Activated naive CD4-positive, alpha-beta T cell treated with anti-CD3 and anti-CD28 coated beads for 36 hours (primary cell): ENCODE measurements around the gene USH2A. TPM values are rescaled to one million over a fixed set of nuclear protein-coding genes. Genes with fewer than 3 reads are reported as not detected.

Experiments
- CTCF ChIA-PET: fragments of 350-600 bp; sonication (Branson Sonifier 250); formaldehyde crosslinking; loops from one replicate; lab custom pipeline; 2021; ENCODE audit warnings: antibody characterized with exemption; lab: Charles Lee
- DNase-seq: peaks from one replicate; pipeline ENCODE4 v3.0.0-alpha.2; 2020
- H3K27ac Mint-ChIP-seq: one replicate; pipeline ENCODE4 v1.8.0; 2021; ENCODE audit warnings: mild to moderate bottlenecking, mixed read lengths
- H3K27me3 Mint-ChIP-seq: one replicate; pipeline ENCODE4 v1.8.0; 2021; ENCODE audit warnings: low read depth, mixed read lengths
- H3K36me3 Mint-ChIP-seq: one replicate; pipeline ENCODE4 v1.8.0; 2021; ENCODE audit warnings: low read depth, mixed read lengths
- H3K4me1 Mint-ChIP-seq: one replicate; pipeline ENCODE4 v1.8.0; 2021; ENCODE audit warnings: low read depth, mixed read lengths
- H3K4me3 Mint-ChIP-seq: one replicate; pipeline ENCODE4 v1.8.0; 2021; ENCODE audit warnings: mild to moderate bottlenecking, moderate library complexity, mixed read lengths
- H3K9me3 Mint-ChIP-seq: one replicate; pipeline ENCODE4 v1.8.0; 2021; ENCODE audit warnings: mixed read lengths
- intact Hi-C: fragments of 100-400 bp; cut with micrococcal nuclease; formaldehyde crosslinking; loops from one replicate; pipeline ENCODE4 v1.15.1; 2023
- total RNA-seq, 2 experiments: library from RNA; stranded (reverse); gene quantifications; one replicate each; pipeline ENCODE4 v1.2.3, GENCODE V29; 2021

USH2A gene
- total RNA-seq, 2 experiments from 2014 or later: not detected

DNA sequence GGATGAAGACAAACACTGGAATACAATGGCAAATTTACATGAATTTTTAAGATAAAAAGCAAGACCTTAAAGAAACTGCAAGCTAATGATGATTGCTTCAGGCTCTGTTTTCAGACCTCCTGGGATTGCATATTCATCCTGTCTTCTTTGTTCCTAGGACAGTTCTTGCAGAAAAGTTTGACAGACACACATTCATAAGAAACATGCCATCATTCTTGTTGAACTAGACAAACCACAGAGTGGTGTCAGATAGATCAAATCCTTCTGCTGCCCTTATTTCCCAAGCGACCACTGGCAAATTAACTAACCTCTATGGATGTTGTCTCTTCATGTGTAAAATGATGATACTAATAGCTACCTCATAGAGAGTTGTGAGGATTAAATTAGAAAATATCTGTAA is 674.8 kb downstream of the USH2A start:
- no peak for DNase-seq
- no peak overlapping the region for H3K27ac Mint-ChIP-seq
- H3K9me3 Mint-ChIP-seq: no peaks in the 10 kb centered on the region
- CTCF ChIA-PET: no interaction called here
- intact Hi-C loops: no loop called here
- H3K4me1 Mint-ChIP-seq: no peaks in the 10 kb centered on the region
- H3K27me3 Mint-ChIP-seq: no peaks in the 10 kb centered on the region
- H3K4me3 Mint-ChIP-seq: no peak overlapping the region
- no peaks in the 10 kb centered on the region for H3K36me3 Mint-ChIP-seq

DNA sequence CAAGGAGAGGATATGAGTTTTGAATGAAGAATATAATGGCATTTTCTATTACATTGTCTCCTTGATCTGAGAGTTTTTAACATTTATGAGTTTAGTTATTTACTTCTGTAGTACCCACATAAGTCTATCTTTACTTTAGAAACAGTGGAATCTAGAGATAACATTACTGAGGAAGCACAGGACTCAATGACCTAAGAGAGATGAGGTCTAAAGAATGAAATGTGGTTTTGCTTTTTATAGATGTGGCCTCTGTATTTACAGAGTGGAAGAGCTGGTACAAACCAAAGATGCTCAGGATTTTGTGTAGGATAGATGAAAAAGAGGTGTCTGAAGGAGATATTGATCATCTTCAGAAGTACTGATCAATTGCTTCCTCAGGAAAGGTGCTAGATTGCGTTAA is 678.8 kb downstream of the USH2A start:
- intact Hi-C loops: no loop called here
- Mint-ChIP-seq H3K4me1 (no peaks in the 10 kb centered on the region), H3K27ac (no peak overlapping the region)

DNA sequence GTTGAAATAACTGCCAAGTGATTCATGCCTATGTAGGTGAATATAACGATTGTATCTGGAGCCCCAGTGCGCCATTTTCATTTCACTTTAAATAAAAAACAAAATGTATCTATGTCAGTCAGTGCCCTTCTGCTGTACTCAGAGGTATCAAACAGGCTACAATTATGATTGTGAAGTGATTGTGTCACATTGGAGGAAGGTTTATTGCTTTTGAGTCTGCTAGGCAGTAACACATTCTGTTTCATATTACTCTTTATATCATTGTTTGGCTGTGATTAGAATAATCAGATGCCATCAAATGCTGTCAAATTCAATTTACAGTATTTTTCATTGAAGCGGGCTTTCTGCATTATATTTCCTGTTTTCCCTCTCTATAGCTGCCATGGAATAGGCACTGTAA is 684.2 kb downstream of the USH2A start:
- Mint-ChIP-seq H3K36me3 (no peaks in the 10 kb centered on the region), H3K4me1 (no peaks in the 10 kb centered on the region), H3K4me3 (no peak overlapping the region), H3K27me3 (no peaks in the 10 kb centered on the region), H3K9me3 (peaks cover 3% of the 10 kb centered on the region), H3K27ac (no peak overlapping the region)
- CTCF ChIA-PET: no interaction called here
- intact Hi-C loops: no loop called here
- DNase-seq: no peak

More for the DNA sequence above, 678.8 kb downstream of the USH2A start:
- H3K4me3 Mint-ChIP-seq: no peak overlapping the region
- no peak for DNase-seq
- no peaks in the 10 kb centered on the region for H3K36me3 Mint-ChIP-seq
- CTCF ChIA-PET: no interaction called here
- H3K27me3 Mint-ChIP-seq: no peaks in the 10 kb centered on the region
- H3K9me3 Mint-ChIP-seq: no peaks in the 10 kb centered on the region

DNA sequence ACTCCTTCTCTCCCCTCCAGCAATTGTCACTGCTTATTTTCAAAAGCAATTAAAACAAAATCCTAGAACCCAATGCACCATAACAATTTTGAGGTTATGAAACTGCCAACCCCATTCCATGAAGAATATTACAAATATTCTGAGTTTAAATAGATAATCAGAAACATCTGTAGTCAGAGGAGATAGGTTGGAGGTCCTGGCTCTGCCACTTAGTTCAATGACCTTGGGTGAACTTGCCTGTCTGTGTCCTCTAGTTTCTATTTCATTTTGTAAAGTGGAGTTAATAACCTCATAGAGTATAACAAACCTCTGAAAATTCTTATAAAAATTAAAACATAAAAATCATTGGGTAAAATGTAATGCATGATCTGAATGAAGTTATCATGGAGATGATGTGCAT is 691.5 kb downstream of the USH2A start:
- H3K4me1 Mint-ChIP-seq: no peaks in the 10 kb centered on the region
- intact Hi-C loops: no loop called here
- H3K27ac Mint-ChIP-seq: no peak overlapping the region
- H3K9me3 Mint-ChIP-seq: peaks cover 3% of the 10 kb centered on the region
- no peak for DNase-seq
- H3K27me3 Mint-ChIP-seq: no peaks in the 10 kb centered on the region
- no peaks in the 10 kb centered on the region for H3K36me3 Mint-ChIP-seq
- CTCF ChIA-PET: no interaction called here
- H3K4me3 Mint-ChIP-seq: no peak overlapping the region

DNA sequence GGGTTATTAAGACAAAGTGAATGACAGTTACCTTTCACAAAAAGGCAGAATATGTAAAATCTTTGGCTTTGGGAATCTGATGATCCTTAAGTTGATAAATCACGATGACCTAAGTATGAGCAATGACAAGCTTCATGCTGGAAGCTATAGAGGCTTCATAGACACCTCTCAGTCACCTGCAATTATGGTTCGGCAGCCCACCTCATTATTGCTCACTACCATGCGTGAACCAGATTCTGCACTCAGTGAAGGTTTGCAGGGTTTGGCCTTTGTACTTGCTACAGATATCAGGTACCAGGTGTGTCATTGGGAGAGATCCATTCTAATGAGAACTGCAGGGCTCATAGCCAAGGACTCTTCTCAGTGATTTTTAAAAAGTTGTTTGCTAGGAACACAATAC is 692.6 kb downstream of the USH2A start:
- intact Hi-C loops: no loop called here
- no peak for DNase-seq
- no peaks in the 10 kb centered on the region for H3K4me1 Mint-ChIP-seq
- peaks cover 3% of the 10 kb centered on the region for H3K9me3 Mint-ChIP-seq
- no peak overlapping the region for H3K4me3 Mint-ChIP-seq
- H3K27ac Mint-ChIP-seq: no peak overlapping the region
- H3K27me3 Mint-ChIP-seq: no peaks in the 10 kb centered on the region
- H3K36me3 Mint-ChIP-seq: no peaks in the 10 kb centered on the region
- CTCF ChIA-PET: interaction anchor here (0.9 kb wide), 1 partner anchor 24 kb away, joined by 3 read pairs; no protein-coding TSS in a partner anchor

DNA sequence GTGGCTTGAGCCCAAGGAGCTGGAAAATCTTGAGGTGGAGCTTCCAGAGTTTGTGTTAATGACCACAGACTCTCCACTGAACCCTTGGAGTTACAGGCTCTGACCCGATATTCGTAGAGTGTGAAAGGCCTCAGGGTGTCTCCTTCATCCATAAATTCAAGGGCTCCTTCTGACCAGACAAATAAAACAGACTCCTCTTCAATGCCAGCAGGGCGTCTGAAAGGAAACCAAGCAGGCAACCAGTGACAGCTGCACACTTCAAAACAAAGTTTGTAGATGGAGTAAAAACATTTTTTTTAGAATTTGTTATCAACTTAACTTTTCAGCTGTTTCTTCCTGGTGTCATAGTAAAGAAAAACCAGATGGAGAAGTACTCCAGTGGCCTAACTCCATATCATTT is 695.1 kb downstream of the USH2A start:
- no peaks in the 10 kb centered on the region for H3K36me3 Mint-ChIP-seq
- no peak overlapping the region for H3K27ac Mint-ChIP-seq
- H3K9me3 Mint-ChIP-seq: no peaks in the 10 kb centered on the region
- intact Hi-C loops: no loop called here
- no peak for DNase-seq
- H3K4me3 Mint-ChIP-seq: no peak overlapping the region
- no peaks in the 10 kb centered on the region for H3K27me3 Mint-ChIP-seq
- CTCF ChIA-PET: interaction anchor here (0.7 kb wide), 1 partner anchor 407 kb away, joined by 3 read pairs; no protein-coding TSS in a partner anchor
- H3K4me1 Mint-ChIP-seq: no peaks in the 10 kb centered on the region

DNA sequence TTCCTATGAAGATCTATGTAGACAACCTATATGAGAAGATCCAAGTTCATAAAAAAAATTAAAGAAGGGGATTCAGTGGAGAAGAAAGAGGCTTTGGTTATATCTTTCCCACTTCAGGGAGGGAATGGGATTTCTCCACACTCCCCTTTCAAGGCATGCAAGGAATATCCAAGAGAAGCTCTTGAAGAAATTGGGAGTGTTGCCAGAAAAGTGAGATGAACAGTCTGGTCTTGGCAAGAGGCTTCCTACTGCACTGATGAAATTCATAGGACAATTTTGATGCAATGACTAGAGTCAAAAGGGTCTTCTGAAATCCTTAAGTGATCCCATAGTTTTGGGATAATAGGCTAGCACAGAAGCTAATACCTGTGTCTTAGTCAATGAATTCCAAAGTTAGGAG is 703.1 kb downstream of the USH2A start:
- Mint-ChIP-seq H3K9me3 (no peaks in the 10 kb centered on the region), H3K27me3 (no peaks in the 10 kb centered on the region), H3K4me3 (no peak overlapping the region), H3K27ac (no peak overlapping the region), H3K4me1 (no peaks in the 10 kb centered on the region), H3K36me3 (no peaks in the 10 kb centered on the region)
- intact Hi-C loops: no loop called here
- DNase-seq: no peak
- CTCF ChIA-PET: no interaction called here

DNA sequence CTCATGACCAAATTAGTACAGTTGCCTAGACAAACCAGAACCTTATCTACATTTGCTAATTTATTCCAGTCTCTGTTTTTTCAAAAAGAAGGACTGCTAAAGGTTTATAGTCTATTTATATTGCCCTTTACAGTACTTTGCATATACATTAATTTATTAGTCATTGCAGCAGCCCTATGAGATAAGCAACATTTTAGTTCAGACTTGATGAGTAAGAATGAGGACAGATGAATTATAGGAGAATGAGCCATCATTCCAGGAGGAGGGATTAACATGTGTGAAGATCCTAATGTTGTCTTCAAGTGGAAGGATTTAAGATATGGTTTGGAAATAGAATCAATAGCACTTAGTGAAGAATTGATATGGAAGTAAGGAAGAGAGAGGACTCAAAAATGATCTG is 703.7 kb downstream of the USH2A start:
- no peak overlapping the region for H3K4me3 Mint-ChIP-seq
- DNase-seq: no peak
- CTCF ChIA-PET: no interaction called here
- H3K4me1 Mint-ChIP-seq: no peaks in the 10 kb centered on the region
- no peaks in the 10 kb centered on the region for H3K9me3 Mint-ChIP-seq
- intact Hi-C loops: no loop called here
- no peak overlapping the region for H3K27ac Mint-ChIP-seq
- H3K27me3 Mint-ChIP-seq: no peaks in the 10 kb centered on the region
- H3K36me3 Mint-ChIP-seq: no peaks in the 10 kb centered on the region

DNA sequence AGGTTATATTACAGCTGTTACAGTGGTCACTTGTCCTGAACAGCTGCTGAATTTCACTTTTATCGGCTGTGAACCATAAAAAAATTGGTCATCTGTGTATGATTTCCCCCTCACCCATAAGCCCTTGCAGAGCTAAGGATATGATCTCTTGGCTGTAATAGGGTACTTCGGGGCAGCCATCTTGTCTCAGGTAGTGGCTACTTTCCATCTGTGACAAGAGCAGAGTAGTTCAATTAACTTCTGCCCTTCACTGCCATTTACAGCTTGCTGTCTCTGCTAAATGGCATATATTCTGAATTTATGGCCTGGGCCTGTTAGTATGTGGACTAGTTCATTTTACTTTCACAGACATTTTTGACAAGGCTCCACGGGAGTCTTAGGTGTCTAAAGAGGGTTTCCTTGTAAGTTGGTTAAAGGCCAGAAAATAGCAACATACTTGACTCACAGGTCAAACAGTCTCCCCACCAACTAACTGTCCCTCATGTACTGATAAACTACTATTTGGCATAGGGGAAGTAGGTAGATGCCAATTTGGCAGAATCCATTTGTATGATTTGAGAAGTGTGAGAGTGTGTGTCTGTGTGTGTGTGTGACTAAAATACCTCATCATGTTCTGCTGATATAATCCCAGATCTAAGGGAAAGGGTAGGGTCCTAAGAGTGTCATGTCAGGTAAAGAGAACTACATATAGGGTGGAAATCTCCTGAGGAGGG is 704.5 kb downstream of the USH2A start:
- no peaks in the 10 kb centered on the region for H3K27me3 Mint-ChIP-seq
- intact Hi-C loops: no loop called here
- no peak overlapping the region for H3K4me3 Mint-ChIP-seq
- no peaks in the 10 kb centered on the region for H3K36me3 Mint-ChIP-seq
- no peak overlapping the region for H3K27ac Mint-ChIP-seq
- DNase-seq: no peak
- no peaks in the 10 kb centered on the region for H3K4me1 Mint-ChIP-seq
- H3K9me3 Mint-ChIP-seq: no peaks in the 10 kb centered on the region
- CTCF ChIA-PET: interaction anchor here (0.7 kb wide), 1 partner anchor 735 kb away, joined by 3 read pairs; no protein-coding TSS in a partner anchor

DNA sequence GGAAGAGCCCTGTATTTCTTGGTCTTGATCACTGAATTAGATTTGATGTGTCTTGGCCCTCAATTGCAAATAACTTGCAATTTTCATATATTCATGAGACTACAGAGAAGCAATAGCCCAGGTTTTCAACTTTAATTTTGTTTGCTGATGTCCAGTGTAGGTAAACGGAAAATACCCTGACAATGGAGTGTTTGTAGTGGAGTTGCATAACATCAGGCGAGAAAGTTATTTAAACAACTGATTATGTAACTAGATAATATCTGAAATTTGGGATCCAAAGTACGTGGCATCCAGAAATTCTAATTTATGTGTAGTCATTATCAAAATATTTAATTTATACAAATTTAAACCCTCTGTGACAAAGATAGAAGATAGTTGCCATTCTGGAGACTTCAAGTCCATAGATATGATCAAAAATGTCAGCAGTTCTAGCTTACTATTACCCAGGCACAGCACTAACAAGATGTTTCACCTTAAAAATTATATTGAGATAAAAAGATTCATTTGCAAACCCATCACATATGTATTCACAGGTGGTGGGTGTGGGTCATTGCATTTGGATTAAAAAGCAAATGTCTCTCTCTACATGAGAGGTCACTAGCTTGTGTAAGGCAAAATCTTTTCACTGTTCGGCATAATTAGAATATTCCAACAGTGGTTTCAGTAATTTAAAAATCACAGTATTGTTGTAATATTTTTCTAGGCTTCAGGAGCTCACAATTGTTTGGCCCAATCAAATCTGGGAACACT is 705.4 kb downstream of the USH2A start:
- intact Hi-C loops: no loop called here
- H3K36me3 Mint-ChIP-seq: no peaks in the 10 kb centered on the region
- H3K4me3 Mint-ChIP-seq: no peak overlapping the region
- H3K27me3 Mint-ChIP-seq: no peaks in the 10 kb centered on the region
- H3K9me3 Mint-ChIP-seq: no peaks in the 10 kb centered on the region
- no peak overlapping the region for H3K27ac Mint-ChIP-seq
- H3K4me1 Mint-ChIP-seq: no peaks in the 10 kb centered on the region
- no peak for DNase-seq
- CTCF ChIA-PET: interaction anchor here (0.7 kb wide), 1 partner anchor 734 kb away, joined by 3 read pairs; no protein-coding TSS in a partner anchor

DNA sequence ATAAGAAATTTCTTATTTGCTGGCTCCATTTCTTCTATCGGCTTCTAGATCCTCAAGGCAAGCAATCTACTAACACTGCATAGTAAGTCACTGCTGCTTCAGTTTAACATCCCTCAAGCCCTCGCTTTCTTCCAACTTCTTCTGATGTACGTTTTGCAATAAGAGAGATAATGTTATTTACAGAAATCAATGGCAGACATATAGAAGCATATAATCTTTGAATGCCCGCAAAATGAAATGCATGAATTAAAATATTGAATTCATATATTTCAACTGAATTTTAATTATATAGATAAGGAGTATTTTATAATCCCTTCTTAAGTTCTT is 712.4 kb downstream of the USH2A start:
- no peaks in the 10 kb centered on the region for H3K9me3 Mint-ChIP-seq
- no peaks in the 10 kb centered on the region for H3K4me1 Mint-ChIP-seq
- peaks cover 6% of the 10 kb centered on the region for H3K27me3 Mint-ChIP-seq
- CTCF ChIA-PET: interaction anchor here (1.0 to 1.3 kb wide), 3 partner anchors 14 to 181 kb away, joined by 3 to 4 read pairs (median 4); no protein-coding TSS in a partner anchor
- intact Hi-C loops: loop anchor here (1.0 kb wide), 1 partner anchor 510 kb away; no protein-coding TSS in a partner anchor
- no peak for DNase-seq
- no peak overlapping the region for H3K27ac Mint-ChIP-seq
- H3K4me3 Mint-ChIP-seq: no peak overlapping the region
- H3K36me3 Mint-ChIP-seq: no peaks in the 10 kb centered on the region

DNA sequence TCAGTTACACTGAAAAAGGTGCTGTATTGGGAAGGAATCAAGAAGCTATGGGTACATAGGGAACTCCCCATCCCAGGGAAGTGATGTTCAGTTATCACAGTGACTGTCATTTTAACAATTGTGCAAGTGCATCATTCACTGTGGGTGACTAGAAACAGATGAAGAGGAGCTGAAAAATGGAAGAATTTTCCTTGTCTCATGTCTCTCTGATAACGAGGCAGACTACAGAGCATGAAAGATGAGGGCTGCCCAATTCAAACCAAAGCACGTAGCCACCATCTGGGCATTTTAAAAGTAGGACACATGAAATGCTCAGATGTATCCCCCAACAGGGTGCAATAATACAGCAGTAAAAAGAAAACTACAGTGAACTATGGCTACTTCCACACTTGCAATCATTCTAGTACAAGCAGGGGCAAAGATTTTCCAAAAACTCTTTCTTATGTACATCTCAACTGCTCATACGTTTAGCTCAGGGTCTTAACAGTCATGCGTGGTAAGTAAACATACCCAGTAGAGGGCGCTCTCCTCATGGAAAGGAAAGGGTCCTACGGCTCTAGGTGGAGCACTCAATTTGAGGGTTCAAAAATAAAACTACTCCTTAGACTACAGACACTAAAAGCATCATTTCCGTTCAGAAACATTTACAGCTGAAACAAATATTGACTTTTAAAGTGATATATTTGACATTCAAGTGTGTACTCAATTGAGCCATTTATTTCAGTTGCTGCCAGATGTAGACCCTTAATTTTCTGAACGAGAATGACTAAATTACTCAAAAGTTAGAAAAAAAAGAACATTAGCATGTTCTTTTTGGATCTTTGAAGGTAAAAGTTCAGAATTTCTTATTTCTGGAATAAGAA is 713.0 kb downstream of the USH2A start:
- CTCF ChIA-PET: interaction anchor here (0.6 to 1.7 kb wide), 5 partner anchors 14 to 1291 kb away, joined by 3 to 6 read pairs (median 4); no protein-coding TSS in a partner anchor
- Mint-ChIP-seq H3K4me3 (no peak overlapping the region), H3K9me3 (no peaks in the 10 kb centered on the region), H3K27ac (no peak overlapping the region), H3K36me3 (no peaks in the 10 kb centered on the region), H3K27me3 (peaks cover 6% of the 10 kb centered on the region), H3K4me1 (no peaks in the 10 kb centered on the region)
- DNase-seq: peak; percentile 28
- intact Hi-C loops: loop anchor here (1.0 kb wide), 1 partner anchor 511 kb away; no protein-coding TSS in a partner anchor
